ENCODE data around the gene CLOCK.

CLOCK gene

DNA sequence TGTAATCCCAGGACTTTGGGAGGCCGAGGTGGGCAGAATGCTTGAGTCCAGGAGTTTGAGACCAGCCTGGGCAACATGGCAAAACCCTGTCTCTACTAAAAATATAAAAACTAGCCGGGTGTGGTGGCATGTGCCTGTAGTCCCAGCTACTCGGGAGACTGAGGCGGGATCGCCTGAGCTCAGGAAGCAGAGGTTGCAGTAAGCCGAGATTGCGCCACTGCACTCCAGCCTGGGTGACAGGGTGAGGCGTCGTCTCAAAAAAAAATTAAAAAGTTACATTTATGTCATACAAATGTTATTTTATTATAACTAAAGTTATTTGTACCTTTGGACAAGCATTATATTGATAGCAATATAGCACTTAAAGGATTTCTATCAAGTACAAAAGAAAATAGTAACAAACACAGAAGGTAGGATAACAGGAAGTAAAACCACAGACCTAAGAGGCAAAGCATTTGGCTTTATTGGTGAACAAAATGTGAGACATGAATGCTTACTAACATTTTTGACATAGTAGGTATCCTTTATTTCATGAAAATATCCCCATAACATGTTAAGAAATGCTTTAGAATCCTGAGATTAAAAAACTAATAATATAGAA lies 99.5 kb downstream of the CLOCK start:
- no peak overlapping the region for H3K4me3 ChIP-seq (replicated peaks; ENCODE audit: low read depth, low read length)
- TF ChIP-seq, protein P1, sequence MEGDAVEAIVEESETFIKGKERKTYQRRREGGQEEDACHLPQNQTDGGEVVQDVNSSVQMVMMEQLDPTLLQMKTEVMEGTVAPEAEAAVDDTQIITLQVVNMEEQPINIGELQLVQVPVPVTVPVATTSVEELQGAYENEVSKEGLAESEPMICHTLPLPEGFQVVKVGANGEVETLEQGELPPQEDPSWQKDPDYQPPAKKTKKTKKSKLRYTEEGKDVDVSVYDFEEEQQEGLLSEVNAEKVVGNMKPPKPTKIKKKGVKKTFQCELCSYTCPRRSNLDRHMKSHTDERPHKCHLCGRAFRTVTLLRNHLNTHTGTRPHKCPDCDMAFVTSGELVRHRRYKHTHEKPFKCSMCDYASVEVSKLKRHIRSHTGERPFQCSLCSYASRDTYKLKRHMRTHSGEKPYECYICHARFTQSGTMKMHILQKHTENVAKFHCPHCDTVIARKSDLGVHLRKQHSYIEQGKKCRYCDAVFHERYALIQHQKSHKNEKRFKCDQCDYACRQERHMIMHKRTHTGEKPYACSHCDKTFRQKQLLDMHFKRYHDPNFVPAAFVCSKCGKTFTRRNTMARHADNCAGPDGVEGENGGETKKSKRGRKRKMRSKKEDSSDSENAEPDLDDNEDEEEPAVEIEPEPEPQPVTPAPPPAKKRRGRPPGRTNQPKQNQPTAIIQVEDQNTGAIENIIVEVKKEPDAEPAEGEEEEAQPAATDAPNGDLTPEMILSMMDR (IDR thresholded peaks at IDR 0.05; ENCODE audit: low read depth, low read length, missing control alignments) = no peak
- DNase-seq (ENCODE audit: extremely low read depth, low read depth) = no peak

DNA sequence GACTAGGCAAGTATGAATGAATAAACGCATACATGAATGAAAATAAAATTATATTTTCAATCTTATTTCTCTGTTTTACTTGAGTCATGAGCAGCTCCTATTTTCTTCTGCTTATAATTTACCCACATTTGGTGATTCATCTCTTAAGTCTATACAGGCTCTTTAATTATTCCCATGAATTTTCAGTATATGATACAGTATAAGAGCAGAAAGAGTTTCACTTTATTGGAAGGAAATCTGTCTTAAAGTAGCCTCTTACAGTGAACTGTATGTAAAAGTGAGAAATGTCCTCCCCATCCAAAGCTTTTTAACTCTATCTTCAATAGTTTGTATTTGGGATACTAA lies 100.2 kb downstream of the CLOCK start:
- DNase-seq (ENCODE audit: extremely low read depth, low read depth) = no peak
- H3K4me3 ChIP-seq (replicated peaks; ENCODE audit: low read depth, low read length) = no peak overlapping the region
- TF ChIP-seq, protein P1 (IDR thresholded peaks at IDR 0.05; ENCODE audit: low read depth, low read length, missing control alignments) = no peak

DNA sequence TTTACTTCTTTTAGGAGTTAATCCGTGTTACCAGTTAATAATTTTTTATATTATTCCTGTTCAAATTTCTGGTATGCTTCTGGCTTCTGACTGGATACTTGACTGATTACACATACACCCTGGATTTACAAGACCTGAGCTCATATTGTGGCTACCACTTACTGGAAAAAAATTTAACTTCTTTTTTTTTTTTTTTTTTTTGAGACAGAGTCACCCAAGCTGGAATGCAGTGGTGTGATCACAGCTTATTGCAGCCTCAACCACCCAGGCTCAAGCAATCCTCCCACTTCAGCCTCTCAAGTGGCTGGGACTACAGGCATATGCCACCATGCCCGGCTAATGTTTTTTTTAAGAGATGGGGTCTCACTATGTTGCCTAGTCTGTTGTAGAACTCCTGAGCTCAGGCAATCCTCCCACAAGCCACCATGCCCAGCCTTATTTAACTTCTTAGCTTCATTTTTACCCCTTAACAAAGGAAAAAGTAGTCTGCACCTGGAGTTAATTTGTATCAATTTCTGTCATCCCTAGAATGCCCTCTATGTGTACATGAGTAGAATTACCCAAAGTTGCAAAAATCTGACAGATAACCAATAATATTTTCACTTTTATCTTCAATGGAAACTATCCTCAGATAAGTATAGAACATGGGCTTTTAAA lies 100.7 kb downstream of the CLOCK start:
- peak; percentile 22 for DNase-seq (ENCODE audit: extremely low read depth, low read depth)
- TF ChIP-seq, protein P1 (IDR thresholded peaks at IDR 0.05; ENCODE audit: low read depth, low read length, missing control alignments) = no peak

DNA sequence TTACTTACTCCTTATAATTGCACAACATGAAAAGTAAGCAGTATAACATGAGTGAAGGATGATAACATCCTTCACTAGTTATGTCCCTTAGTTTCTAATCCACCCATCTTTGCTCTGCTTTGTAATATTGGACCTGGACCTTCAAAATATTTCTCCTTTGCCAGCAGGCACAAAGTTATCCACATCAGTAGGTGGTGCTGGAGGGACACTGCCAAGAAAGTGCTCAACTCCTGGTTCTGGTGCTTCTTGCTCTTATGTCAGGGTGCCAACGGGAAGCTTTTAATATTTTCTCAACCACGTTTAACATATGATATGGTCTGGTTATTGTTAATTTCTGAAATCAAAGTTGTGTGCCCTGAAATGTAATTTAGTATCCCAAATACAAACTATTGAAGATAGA lies 101.9 kb downstream of the CLOCK start:
- H3K4me3 ChIP-seq (replicated peaks; ENCODE audit: low read depth, low read length) = no peak overlapping the region
- TF ChIP-seq, protein P1 (IDR thresholded peaks at IDR 0.05; ENCODE audit: low read depth, low read length, missing control alignments) = peak; percentile 20
- no peak for DNase-seq (ENCODE audit: extremely low read depth, low read depth)

More for the DNA sequence above, 100.7 kb downstream of the CLOCK start:
- no peak overlapping the region for H3K4me3 ChIP-seq (replicated peaks; ENCODE audit: low read depth, low read length)

DNA sequence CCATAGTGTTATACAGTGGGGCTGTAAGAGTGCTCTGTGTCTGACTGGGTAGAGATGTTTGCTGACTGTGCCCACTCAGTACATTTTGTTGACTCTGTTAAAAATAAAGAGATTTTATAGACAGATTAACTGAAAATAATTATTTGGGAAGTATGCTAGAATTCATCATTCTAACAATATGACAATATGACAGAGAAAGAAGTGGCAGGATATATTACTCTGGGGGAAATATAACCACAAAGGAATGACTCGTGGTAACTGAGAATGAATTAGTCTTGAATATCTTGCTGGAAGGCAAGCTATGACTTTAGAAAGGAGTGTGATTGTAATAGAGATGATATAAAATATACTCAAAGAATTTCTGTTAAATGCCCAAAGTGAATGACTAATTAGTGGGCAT lies 104.2 kb downstream of the CLOCK start:
- no peak overlapping the region for H3K4me3 ChIP-seq (replicated peaks; ENCODE audit: low read depth, low read length)
- TF ChIP-seq, protein P1 (IDR thresholded peaks at IDR 0.05; ENCODE audit: low read depth, low read length, missing control alignments) = no peak
- no peak for DNase-seq (ENCODE audit: extremely low read depth, low read depth)

DNA sequence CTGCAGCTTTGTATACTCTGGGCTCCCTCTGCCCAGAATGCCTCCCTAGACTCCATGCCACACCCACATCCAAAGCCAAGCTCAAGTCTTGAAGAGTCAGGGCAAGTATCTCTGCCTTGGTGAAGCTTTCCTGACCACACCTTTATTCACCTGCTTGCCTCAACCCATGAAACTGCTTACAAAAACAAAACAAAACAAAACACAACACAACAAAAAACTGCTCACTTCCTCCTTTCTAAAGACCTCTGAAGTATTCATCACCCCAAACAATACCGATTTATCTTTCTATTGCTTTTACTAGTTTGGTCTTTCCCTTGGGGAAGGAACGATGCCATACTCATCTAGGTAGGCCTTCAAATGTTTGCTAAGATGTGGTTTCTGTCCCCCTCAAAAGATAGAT lies 105.9 kb downstream of the CLOCK start:
- TF ChIP-seq, protein P1 (IDR thresholded peaks at IDR 0.05; ENCODE audit: low read depth, low read length, missing control alignments) = no peak

More for the DNA sequence above, 105.9 kb downstream of the CLOCK start:
- DNase-seq (ENCODE audit: extremely low read depth, low read depth) = no peak
- no peak overlapping the region for H3K4me3 ChIP-seq (replicated peaks; ENCODE audit: low read depth, low read length)
